K562 (cell line): Measurements from ENCODE around the gene GPRC5B.

Experiments
- BCLAF1 ChIP-seq, 2 experiments: fragments of 450-650 bp in 1 of 2; IDR thresholded peaks; 2 replicates each; pipeline ENCODE4 v1.6.1; 2011 to 2017; ENCODE audit warnings: low read depth in 2 of 2, antibody characterized with exemption in 1 of 2, borderline replicate concordance in 1 of 2, low read length in 1 of 2, mild to moderate bottlenecking in 1 of 2, mixed read lengths in 1 of 2; ENCODE audit not compliant: control insufficient read depth in 1 of 2
- MTA3 ChIP-seq: fragments of 450-650 bp; formaldehyde crosslinking; IDR thresholded peaks from 2 replicates; pipeline ENCODE4 v1.6.1; 2017; ENCODE audit warnings: mild to moderate bottlenecking, borderline replicate concordance
- SREBF2 ChIP-seq: sonication (generic); formaldehyde crosslinking; IDR thresholded peaks from 2 replicates; pipeline ENCODE4 v1.4.0; 2020; ENCODE audit warnings: mild to moderate bottlenecking, missing genetic modification reagents
- ZKSCAN3 ChIP-seq: fragments of 250-450 bp; sonication (Bioruptor Pico); IDR thresholded peaks from 2 replicates; pipeline ENCODE4 v1.4.0; 2020
- ZNF133 ChIP-seq: fragments of 250-450 bp; sonication (Bioruptor Pico); IDR thresholded peaks from 2 replicates; pipeline ENCODE4 v1.4.0; 2020; ENCODE audit warnings: mild to moderate bottlenecking
- ZNF143 ChIP-seq: sonication (generic); formaldehyde crosslinking; IDR thresholded peaks from 2 replicates; pipeline ENCODE4 v1.9.0; 2022; ENCODE audit warnings: mild to moderate bottlenecking, missing genetic modification reagents
- TF ChIP-seq, protein P1 (sequence below): fragments of 450-650 bp; formaldehyde crosslinking; IDR thresholded peaks from 2 replicates; pipeline ENCODE4 v1.4.0; 2020; ENCODE audit warnings: mild to moderate bottlenecking, moderate library complexity
- TF ChIP-seq, protein P2 (sequence below), 3 experiments: IDR thresholded peaks in 2 of 3; conservative IDR thresholded peaks in 1 of 3; 2 replicates each; pipeline ENCODE4 v1.5.1; 2011 to 2012; ENCODE audit warnings: low read length in 3 of 3, mild to moderate bottlenecking in 3 of 3, control low read depth in 2 of 3, improper control_type of control experiment in 1 of 3, inconsistent platforms in 1 of 3, low read depth in 1 of 3, mixed read lengths in 1 of 3, moderate library complexity in 1 of 3; ENCODE audit not compliant: insufficient read depth in 2 of 3

- TF ChIP-seq BCLAF1 (IDR thresholded peaks at IDR 0.05; ENCODE audit: borderline replicate concordance in 1 of 2, control insufficient read depth in 1 of 2, low read depth in 2 of 2, low read length in 1 of 2): no peak
- no peak for TF ChIP-seq MTA3
- TF ChIP-seq, protein P1, sequence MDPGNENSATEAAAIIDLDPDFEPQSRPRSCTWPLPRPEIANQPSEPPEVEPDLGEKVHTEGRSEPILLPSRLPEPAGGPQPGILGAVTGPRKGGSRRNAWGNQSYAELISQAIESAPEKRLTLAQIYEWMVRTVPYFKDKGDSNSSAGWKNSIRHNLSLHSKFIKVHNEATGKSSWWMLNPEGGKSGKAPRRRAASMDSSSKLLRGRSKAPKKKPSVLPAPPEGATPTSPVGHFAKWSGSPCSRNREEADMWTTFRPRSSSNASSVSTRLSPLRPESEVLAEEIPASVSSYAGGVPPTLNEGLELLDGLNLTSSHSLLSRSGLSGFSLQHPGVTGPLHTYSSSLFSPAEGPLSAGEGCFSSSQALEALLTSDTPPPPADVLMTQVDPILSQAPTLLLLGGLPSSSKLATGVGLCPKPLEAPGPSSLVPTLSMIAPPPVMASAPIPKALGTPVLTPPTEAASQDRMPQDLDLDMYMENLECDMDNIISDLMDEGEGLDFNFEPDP (CRISPR knock-in tag): no peak
- TF ChIP-seq ZKSCAN3: no peak
- TF ChIP-seq, protein P2, sequence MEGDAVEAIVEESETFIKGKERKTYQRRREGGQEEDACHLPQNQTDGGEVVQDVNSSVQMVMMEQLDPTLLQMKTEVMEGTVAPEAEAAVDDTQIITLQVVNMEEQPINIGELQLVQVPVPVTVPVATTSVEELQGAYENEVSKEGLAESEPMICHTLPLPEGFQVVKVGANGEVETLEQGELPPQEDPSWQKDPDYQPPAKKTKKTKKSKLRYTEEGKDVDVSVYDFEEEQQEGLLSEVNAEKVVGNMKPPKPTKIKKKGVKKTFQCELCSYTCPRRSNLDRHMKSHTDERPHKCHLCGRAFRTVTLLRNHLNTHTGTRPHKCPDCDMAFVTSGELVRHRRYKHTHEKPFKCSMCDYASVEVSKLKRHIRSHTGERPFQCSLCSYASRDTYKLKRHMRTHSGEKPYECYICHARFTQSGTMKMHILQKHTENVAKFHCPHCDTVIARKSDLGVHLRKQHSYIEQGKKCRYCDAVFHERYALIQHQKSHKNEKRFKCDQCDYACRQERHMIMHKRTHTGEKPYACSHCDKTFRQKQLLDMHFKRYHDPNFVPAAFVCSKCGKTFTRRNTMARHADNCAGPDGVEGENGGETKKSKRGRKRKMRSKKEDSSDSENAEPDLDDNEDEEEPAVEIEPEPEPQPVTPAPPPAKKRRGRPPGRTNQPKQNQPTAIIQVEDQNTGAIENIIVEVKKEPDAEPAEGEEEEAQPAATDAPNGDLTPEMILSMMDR (IDR thresholded peaks at IDR 0.05 in 2 of 3, conservative IDR thresholded peaks at IDR 0.05 in 1 of 3; ENCODE audit: insufficient read depth in 2 of 3, low read depth in 1 of 3, low read length in 3 of 3): no peak
- no peak for TF ChIP-seq ZNF143 (CRISPR knock-in tag)
- no peak for TF ChIP-seq SREBF2 (CRISPR knock-in tag)
- no peak for TF ChIP-seq ZNF133 (CRISPR knock-in tag)
Observed at GRCh38 chr16:19848756-19849155, 35.9 kb downstream of the GPRC5B start.
